Kidney (tissue), 14 donors: Measurements from ENCODE around the gene ZFPM1. TPM values are rescaled to one million over a fixed set of nuclear protein-coding genes. Genes with fewer than 3 reads are reported as not detected.

Experiments used
- DNase-seq, 5 donors: peaks; one replicate each; pipeline ENCODE4 v3.0.0-alpha.2; 2013 to 2020
- FAIRE-seq: peaks from 2 replicates; lab custom pipeline; 2012; peaks lifted over from hg19 to GRCh38; lab: Jason Lieb, UNC
- H3K27ac ChIP-seq, 2 donors: one replicate each; pipeline ENCODE4 v1.7.0; 2013; ENCODE audit warnings: low read depth in 2 of 2, low read length in 2 of 2, inconsistent platforms in 1 of 2
- H3K27me3 ChIP-seq: one replicate; pipeline ENCODE4 v1.7.1; 2013; ENCODE audit warnings: low read length, inconsistent platforms; ENCODE audit not compliant: control insufficient read depth, insufficient read depth
- H3K36me3 ChIP-seq, 3 donors: one replicate each; pipeline versions ENCODE4 v1.7.0 to v1.7.1; 2013; ENCODE audit warnings: low read length in 3 of 3, control low read depth in 1 of 3, inconsistent platforms in 1 of 3; ENCODE audit not compliant: insufficient read depth in 3 of 3, control insufficient read depth in 2 of 3
- H3K4me1 ChIP-seq, 3 donors: one replicate each; pipeline versions ENCODE4 v1.7.0 to v1.7.1; 2013; ENCODE audit warnings: low read length in 3 of 3, inconsistent platforms in 1 of 3, low read depth in 1 of 3; ENCODE audit not compliant: control insufficient read depth in 2 of 3, insufficient read depth in 2 of 3
- H3K4me3 ChIP-seq, 3 donors: one replicate each; pipeline versions ENCODE4 v1.7.0 to v1.8.1; 2013; ENCODE audit warnings: low read length in 3 of 3, control low read depth in 1 of 3, inconsistent platforms in 1 of 3
- H3K9ac ChIP-seq, 3 donors: one replicate each; pipeline versions ENCODE4 v1.7.0 to v1.7.1; 2013; ENCODE audit warnings: low read length in 3 of 3, control low read depth in 1 of 3, inconsistent platforms in 1 of 3
- H3K9me3 ChIP-seq, 3 donors: one replicate each; pipeline versions ENCODE4 v1.7.0 to v1.7.1; 2013; ENCODE audit warnings: low read length in 3 of 3, control low read depth in 1 of 3, inconsistent platforms in 1 of 3; ENCODE audit not compliant: control insufficient read depth in 2 of 3, insufficient read depth in 1 of 3
- intact Hi-C: fragments of 100-400 bp; cut with DNase I; formaldehyde crosslinking; loops from one replicate; pipeline ENCODE4 v1.11.1; 2022
- polyA plus RNA-seq: library from polyadenylated mRNA; stranded (reverse); fragments of 350-450 nt; fragmentation: Illumina TruSeq; extraction: RNeasy Lipid Tissue Mini Kit (QIAGEN cat#74804); gene quantifications from one replicate; pipeline ENCODE4 v1.2.3, GENCODE V29; 2014; ENCODE audit warnings: low read depth, low replicate concordance; ENCODE audit not compliant: insufficient read depth
- total RNA-seq: library from RNA; stranded (reverse); fragmentation: NEBNext Ultra II Directional; extraction: Animal tissue kit (Norgen Biotek cat#: 25700); gene quantifications from one replicate; pipeline ENCODE4 v1.2.1, GENCODE V29; 2021
- TF ChIP-seq, protein P1 (sequence below): IDR thresholded peaks from 3 replicates; pipeline ENCODE4 v1.5.1; 2012; ENCODE audit warnings: mild to moderate bottlenecking, moderate library complexity, borderline replicate concordance; ENCODE audit not compliant: insufficient read depth; ENCODE audit errors: extremely low read depth
- donor health status: control.
- donor health status: control.
- donor health status: control.
- donor health status: control.
- donor health status: control.
- donor health status: DM: yes; HTN: yes; CAD: no.
- donor health status: Normal renal cell carcinoma (clear cell type).

ZFPM1 gene
- total and polyA plus RNA-seq, 2 donors from 2014 or later, result 1.9 to 9.2 TPM

DNA sequence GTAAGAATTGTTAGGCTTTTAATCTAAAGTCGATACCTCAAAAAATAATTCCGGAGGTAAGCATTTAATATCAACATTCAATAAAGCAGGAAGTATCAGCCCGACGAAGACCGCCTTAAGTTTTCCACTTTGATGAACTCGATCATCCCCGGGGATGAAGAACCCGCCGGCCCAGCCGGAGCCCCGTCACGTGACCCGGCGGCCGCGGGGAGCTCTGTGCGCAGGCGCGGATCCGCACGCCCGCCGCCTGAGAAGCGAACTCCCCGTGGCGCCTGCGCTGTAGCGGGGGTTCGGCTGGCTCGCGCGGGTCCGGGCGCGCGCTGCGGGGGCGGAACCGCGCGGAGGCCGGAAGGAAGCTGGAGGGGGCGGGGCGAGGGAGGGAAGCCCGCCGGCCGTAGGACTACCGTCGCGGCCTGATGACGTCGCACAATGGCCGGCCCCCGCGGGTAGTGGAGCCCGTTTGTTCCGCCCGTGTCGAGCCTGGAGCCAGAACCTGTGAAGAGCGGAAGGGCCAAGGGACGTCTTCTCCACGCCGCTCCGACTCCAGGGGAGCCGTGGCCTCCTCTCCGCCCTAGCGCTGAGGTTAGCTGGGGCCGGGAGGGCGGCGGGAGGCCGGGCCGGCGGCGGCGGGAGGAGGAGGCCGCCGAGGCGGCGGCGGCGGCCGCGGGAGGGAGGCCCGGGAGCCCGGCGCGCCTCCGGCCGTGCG, 117.1 kb downstream of the ZFPM1 start, which contains the start of gene ZC3H18:
Gene ZC3H18, plus strand, starts transcription at position 419 of the 706 bp plus-strand sequence. CDS start 6,721 bp downstream, outside the sequence.
- intact Hi-C loops, result no loop called here
- Histone ChIP-seq H3K9ac (peak within 1 kb of the TSS; percentile 32 to 74 (median 43)), H3K4me1 (peaks cover 4 to 13% (median 6%) of the 10 kb centered on the region in 3 donors), H3K4me3 (peak within 1 kb of the TSS; percentile 75 to 82 (median 81)), H3K9me3 (no peaks in the 10 kb centered on the region), H3K27ac (peak within 1 kb of the TSS in 1 of 2 donors; percentile 67), H3K36me3 (peaks cover 0 to 3% (median 0%) of the 10 kb centered on the region in 3 donors), H3K27me3 (no peaks in the 10 kb centered on the region)
- TF ChIP-seq, protein P1, sequence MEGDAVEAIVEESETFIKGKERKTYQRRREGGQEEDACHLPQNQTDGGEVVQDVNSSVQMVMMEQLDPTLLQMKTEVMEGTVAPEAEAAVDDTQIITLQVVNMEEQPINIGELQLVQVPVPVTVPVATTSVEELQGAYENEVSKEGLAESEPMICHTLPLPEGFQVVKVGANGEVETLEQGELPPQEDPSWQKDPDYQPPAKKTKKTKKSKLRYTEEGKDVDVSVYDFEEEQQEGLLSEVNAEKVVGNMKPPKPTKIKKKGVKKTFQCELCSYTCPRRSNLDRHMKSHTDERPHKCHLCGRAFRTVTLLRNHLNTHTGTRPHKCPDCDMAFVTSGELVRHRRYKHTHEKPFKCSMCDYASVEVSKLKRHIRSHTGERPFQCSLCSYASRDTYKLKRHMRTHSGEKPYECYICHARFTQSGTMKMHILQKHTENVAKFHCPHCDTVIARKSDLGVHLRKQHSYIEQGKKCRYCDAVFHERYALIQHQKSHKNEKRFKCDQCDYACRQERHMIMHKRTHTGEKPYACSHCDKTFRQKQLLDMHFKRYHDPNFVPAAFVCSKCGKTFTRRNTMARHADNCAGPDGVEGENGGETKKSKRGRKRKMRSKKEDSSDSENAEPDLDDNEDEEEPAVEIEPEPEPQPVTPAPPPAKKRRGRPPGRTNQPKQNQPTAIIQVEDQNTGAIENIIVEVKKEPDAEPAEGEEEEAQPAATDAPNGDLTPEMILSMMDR, result no peak
- DNase-seq, result peak; percentile 96 to 99 (median 98)
- no peak for FAIRE-seq

DNA sequence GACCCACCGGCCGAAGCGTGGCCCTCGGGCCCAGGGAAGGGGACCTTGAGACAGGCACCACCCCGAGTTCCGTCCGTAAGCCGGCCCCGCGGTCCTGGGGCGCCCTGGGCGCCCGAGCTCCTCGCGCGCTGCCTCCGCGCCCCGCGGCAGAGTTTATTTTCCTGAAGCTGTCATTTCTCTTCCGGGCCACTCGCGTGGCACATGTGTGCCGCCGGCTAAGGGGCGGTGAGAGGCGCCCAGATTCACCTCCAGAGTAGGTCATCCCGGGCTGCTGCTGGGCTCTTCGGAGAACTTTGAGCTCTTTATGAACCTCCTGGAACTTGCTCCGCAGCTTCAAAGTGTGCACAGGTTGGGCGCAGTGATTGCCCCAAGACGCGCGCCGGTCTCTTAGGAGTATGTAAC, 117.6 kb downstream of the ZFPM1 start:
- Histone ChIP-seq H3K4me3 (peak overlapping the region; percentile 24 to 81 (median 71)), H3K4me1 (peaks cover 4 to 13% (median 6%) of the 10 kb centered on the region in 3 donors), H3K36me3 (peaks cover 0 to 5% (median 0%) of the 10 kb centered on the region in 3 donors), H3K27ac (no peak overlapping the region), H3K27me3 (no peaks in the 10 kb centered on the region), H3K9ac (peak overlapping the region; percentile 9 to 49 (median 32)), H3K9me3 (no peaks in the 10 kb centered on the region)
- FAIRE-seq (no peak), DNase-seq (peak in 1 of 5 donors; percentile 10)
- intact Hi-C loops, result no loop called here
- TF ChIP-seq, protein P1, result no peak

DNA sequence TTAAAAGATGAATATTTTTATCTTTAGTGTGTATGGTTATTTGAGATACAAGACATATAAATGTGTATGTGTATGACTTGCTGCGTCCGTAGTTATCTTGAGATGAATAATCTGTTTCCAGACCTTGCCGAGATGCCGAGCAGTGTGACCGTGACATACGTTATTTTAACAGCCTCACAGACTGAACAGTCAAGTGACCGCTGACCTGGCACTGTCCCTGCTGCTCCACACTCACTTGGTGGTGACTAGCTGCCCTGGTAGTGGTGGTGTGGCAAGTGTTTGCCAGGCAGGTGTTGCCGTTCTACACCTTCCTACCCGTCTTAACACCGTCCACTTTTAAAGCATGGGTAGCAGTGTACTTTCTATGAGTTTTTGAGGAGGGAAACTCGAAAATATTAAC, 122.2 kb downstream of the ZFPM1 start:
- DNase-seq (no peak), FAIRE-seq (no peak)
- Histone ChIP-seq H3K27ac (no peak overlapping the region), H3K9me3 (no peaks in the 10 kb centered on the region), H3K9ac (no peak overlapping the region), H3K4me1 (peaks cover 4 to 7% (median 4%) of the 10 kb centered on the region in 3 donors), H3K4me3 (no peak overlapping the region), H3K36me3 (peaks cover 3 to 13% (median 10%) of the 10 kb centered on the region in 3 donors), H3K27me3 (no peaks in the 10 kb centered on the region)
- intact Hi-C loops, result no loop called here
- TF ChIP-seq, protein P1, result no peak
